Activated naive CD8-positive, alpha-beta T cell treated with anti-CD3 and anti-CD28 coated beads, Interleukin-2, amount 50 U/mL, for 24 hours (primary cell): ENCODE results near the gene MSGN1.

Experiments
- ATAC-seq: fragments of 150-1000 bp; cut with Tn5 transposase; one replicate; pipeline ENCODE4 v1.10.0; 2021
- DNase-seq: peaks from one replicate; pipeline ENCODE4 v3.0.0; 2021
- H3K27ac Mint-ChIP-seq: one replicate; pipeline ENCODE4 v1.8.0; 2021; ENCODE audit warnings: mild to moderate bottlenecking, mixed read lengths
- H3K27me3 Mint-ChIP-seq: one replicate; pipeline ENCODE4 v1.8.0; 2021; ENCODE audit warnings: mixed read lengths
- H3K36me3 Mint-ChIP-seq: one replicate; pipeline ENCODE4 v1.8.0; 2021; ENCODE audit warnings: low read depth, mixed read lengths
- H3K4me1 Mint-ChIP-seq: one replicate; pipeline ENCODE4 v1.8.0; 2021; ENCODE audit warnings: mixed read lengths
- H3K4me3 Mint-ChIP-seq: one replicate; pipeline ENCODE4 v1.8.0; 2021; ENCODE audit warnings: mild to moderate bottlenecking, moderate library complexity, mixed read lengths
- H3K9me3 Mint-ChIP-seq: one replicate; pipeline ENCODE4 v1.8.0; 2021; ENCODE audit warnings: mixed read lengths

Gene MSGN1

DNA sequence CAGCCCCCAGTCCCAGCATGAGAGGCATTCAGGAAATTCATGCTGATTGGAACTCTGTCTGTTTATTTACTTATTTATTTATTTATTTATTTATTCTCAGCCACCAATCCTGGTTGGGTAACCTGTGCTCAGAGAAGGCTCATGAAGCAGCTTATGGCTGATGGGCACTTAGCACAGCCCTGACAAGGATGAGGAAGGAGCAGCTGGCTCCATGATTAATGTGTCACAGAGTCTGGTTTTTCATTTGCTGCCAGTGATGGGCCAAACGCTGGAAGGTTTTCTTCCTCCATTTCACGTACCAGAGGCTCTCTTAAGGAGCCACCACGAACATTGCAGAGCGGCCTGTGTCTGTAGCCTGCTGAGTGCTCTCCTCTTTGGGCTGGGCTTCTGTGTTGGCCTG lies 33.9 kb downstream of the MSGN1 start:
- DNase-seq, result no peak
- ATAC-seq, result no peak
- Mint-ChIP-seq H3K36me3 (no peaks in the 10 kb centered on the region), H3K4me1 (no peaks in the 10 kb centered on the region), H3K9me3 (no peaks in the 10 kb centered on the region), H3K4me3 (no peak overlapping the region), H3K27me3 (peaks cover 4% of the 10 kb centered on the region), H3K27ac (no peak overlapping the region)

DNA sequence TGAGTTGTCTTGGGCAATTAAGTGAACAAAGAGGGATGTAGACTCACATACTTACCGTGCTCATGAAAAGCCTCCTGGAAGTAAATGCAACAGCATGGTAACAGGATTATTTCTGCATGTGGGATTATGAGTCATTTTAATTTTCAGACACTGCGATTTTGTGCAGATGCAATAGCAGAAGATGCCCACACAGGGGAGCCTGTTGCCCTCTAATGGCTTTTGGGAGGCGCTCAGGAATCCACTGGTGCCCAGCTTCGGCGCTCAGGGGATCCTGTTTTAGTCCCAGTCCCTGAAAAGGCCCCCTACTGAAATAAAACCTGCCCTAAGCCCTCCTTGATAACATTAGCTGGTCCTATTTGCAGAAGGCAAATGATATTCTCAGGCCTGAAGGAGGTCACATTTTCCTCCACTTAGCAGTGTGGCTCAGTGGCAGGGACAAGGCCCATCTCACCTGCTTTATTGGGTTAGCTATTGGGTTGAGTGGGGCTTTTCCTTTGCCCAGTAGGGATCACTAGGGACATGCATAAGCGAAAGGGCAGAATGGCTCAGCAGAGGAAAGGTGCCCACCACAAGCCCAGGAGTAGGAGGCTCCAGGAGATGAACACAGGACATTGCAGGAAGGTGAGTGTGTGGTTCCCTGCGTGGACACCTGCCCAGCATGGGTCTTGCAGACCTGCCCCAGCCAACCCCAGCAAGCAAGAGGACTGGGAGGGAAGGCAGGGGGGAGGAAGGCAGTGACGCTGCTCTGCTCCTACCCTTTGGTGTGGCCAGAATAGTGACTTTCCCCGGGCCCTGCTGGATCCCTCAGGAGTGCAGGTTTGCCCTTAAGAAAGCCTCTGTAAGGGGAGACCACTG lies 35.7 kb downstream of the MSGN1 start:
- peak; percentile 60 for ATAC-seq

GRCh38 chr2:17853799-17854198 lies 37.5 kb downstream of the MSGN1 start:
- Mint-ChIP-seq H3K27me3 (peaks cover 24% of the 10 kb centered on the region), H3K4me3 (no peak overlapping the region), H3K27ac (no peak overlapping the region), H3K36me3 (no peaks in the 10 kb centered on the region), H3K9me3 (no peaks in the 10 kb centered on the region), H3K4me1 (no peaks in the 10 kb centered on the region)
- DNase-seq, result no peak
- ATAC-seq, result no peak

More for the DNA sequence above, 35.7 kb downstream of the MSGN1 start:
- Mint-ChIP-seq H3K36me3 (no peaks in the 10 kb centered on the region), H3K27me3 (peaks cover 11% of the 10 kb centered on the region), H3K27ac (no peak overlapping the region), H3K4me1 (no peaks in the 10 kb centered on the region), H3K9me3 (no peaks in the 10 kb centered on the region), H3K4me3 (no peak overlapping the region)
- peak; percentile 32 for DNase-seq

GRCh38 chr2:17857021-17857420 lies 40.8 kb downstream of the MSGN1 start:
- Mint-ChIP-seq H3K36me3 (no peaks in the 10 kb centered on the region), H3K4me3 (no peak overlapping the region), H3K27me3 (peaks cover 35% of the 10 kb centered on the region)

GRCh38 chr2:17858064-17858463 lies 41.8 kb downstream of the MSGN1 start:
- peaks cover 35% of the 10 kb centered on the region for H3K27me3 Mint-ChIP-seq
- ATAC-seq (no peak), DNase-seq (no peak)
- no peaks in the 10 kb centered on the region for H3K4me1 Mint-ChIP-seq
- no peak overlapping the region for H3K27ac Mint-ChIP-seq
- H3K4me3 Mint-ChIP-seq, result no peak overlapping the region
- no peaks in the 10 kb centered on the region for H3K36me3 Mint-ChIP-seq
- H3K9me3 Mint-ChIP-seq, result no peaks in the 10 kb centered on the region

More at GRCh38 chr2:17857021-17857420, 40.8 kb downstream of the MSGN1 start:
- Mint-ChIP-seq H3K9me3 (no peaks in the 10 kb centered on the region), H3K4me1 (no peaks in the 10 kb centered on the region), H3K27ac (no peak overlapping the region)
- no peak for ATAC-seq
- no peak for DNase-seq

DNA sequence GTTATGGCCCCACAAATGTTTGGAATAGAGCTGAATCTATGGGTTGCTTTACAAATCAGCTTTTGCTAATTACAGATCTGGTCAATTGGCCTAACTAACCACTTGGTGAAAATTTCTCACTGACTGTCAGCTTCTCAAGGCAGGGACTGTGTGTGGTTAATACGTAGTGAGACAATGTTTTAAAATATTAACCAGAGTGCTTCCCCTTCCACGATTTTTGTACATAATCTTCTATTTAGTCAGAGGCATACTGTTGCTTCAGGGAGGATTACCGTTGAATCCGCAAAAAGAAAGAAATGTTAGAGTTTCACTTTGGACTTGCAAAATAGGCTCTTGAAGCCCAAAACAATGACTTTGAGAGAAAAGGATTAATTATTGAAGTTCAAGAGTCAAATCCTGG lies 47.3 kb downstream of the MSGN1 start:
- Mint-ChIP-seq H3K4me1 (no peaks in the 10 kb centered on the region), H3K27ac (no peak overlapping the region), H3K9me3 (no peaks in the 10 kb centered on the region), H3K27me3 (peaks cover 15% of the 10 kb centered on the region), H3K36me3 (no peaks in the 10 kb centered on the region), H3K4me3 (no peak overlapping the region)
- DNase-seq (no peak), ATAC-seq (no peak)

DNA sequence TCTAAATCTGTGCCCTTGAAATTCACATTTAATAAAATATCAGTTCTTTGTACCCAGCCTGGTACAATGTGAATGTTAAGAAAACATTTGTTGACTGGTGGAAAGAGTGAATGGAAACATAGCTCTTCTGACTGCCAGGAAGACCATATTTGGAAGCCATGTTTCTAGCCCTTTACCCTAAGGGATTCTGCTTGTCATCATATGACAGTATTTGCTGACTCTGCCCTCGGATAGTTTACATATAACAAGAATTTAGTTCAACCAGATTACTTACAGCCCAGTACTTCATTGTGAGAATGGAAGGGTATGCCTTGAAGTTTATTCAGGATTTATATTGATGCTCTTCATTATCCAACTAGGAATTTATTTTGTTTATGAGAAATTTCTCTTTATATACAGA lies 48.4 kb downstream of the MSGN1 start:
- Mint-ChIP-seq H3K9me3 (no peaks in the 10 kb centered on the region), H3K27ac (no peak overlapping the region), H3K27me3 (peaks cover 14% of the 10 kb centered on the region), H3K4me1 (no peaks in the 10 kb centered on the region), H3K4me3 (no peak overlapping the region), H3K36me3 (no peaks in the 10 kb centered on the region)
- no peak for ATAC-seq
- DNase-seq, result no peak

- no peaks in the 10 kb centered on the region for H3K4me1 Mint-ChIP-seq
- DNase-seq, result no peak
- ATAC-seq, result no peak
- no peak overlapping the region for H3K27ac Mint-ChIP-seq
- no peaks in the 10 kb centered on the region for H3K9me3 Mint-ChIP-seq
- H3K36me3 Mint-ChIP-seq, result no peaks in the 10 kb centered on the region
- H3K27me3 Mint-ChIP-seq, result peaks cover 17% of the 10 kb centered on the region
- no peak overlapping the region for H3K4me3 Mint-ChIP-seq
These were observed 50.9 kb downstream of the MSGN1 start for GRCh38 chr2:17867133-17867532.
